Measurements from ENCODE around the gene CASR.

The CASR gene

DNA sequence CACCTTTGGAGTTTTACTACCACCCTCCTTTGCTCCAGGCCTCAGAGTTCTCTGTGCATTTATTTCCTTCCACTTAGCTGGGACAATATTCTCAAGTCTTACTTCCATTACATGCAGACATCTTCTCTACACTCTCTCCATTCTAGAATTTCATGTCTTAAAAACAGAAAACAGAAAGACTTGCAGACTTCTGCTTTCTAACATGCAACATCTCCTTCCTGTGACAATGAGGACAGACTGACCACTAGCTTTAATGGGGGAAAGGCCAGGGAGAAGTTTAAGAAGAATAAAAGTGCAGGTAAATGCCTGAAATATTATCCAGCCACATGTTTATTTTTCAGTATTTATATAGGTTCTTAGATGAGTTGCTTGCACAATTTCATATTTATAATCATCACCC lies 124.5 kb downstream of the CASR start:
- DNase-seq = no peak

DNA sequence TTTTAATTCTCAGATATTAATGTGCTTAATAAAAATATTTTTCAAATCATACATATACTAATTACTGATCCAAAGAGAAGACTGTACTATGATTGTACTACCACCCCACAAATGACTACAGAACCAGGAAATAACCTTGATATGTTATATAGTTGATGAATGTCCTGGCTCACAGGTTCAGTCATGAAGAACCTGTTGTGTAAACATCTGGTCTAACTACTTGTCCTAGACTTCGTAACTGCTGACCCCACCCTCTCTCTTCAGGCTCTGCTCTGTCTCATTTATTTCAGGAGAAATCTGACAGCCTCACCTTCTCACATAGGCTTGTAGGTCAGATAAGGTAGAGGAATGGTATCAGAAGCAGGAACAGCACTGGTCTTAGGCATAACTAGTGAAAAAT lies 126.9 kb downstream of the CASR start:
- DNase-seq = no peak

DNA sequence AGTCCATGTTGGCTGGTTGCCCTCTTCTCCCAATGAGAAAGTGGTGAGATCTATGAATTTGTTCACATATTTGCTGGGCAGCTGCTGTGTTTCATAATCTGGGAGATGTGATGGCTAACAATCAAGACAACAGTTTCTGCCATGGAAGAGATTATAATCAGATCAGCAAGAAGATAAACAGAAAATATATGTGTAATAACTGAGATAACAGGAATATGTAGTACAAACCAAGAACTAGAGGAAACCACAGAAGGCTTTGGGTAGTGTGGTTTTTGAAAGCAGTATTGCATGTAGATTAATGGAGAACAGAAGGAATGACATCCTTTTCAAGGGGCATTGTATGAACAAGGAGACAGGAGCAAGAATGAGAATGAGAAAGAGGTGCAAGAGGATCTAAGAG lies 129.4 kb downstream of the CASR start:
- DNase-seq = no peak

DNA sequence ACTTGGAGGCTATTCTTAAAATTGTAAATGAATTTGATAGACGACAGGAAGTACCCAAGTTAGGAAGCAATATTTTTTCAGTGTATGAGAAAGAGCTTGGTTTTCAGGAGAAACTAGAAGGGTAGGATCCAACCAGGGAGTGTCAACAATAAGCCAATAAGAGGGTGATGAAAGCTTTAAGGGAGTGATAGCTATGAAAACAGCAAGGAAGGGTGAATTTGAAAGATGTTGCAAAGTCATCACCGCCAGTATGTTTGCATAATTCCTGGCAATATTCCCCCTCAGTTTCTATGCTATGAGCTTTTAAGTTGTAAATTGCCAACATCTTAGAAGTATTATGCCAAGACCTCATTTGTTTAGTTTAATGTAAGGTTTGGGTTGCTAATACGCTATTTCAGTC lies 129.8 kb downstream of the CASR start:
- no peak for DNase-seq

DNA sequence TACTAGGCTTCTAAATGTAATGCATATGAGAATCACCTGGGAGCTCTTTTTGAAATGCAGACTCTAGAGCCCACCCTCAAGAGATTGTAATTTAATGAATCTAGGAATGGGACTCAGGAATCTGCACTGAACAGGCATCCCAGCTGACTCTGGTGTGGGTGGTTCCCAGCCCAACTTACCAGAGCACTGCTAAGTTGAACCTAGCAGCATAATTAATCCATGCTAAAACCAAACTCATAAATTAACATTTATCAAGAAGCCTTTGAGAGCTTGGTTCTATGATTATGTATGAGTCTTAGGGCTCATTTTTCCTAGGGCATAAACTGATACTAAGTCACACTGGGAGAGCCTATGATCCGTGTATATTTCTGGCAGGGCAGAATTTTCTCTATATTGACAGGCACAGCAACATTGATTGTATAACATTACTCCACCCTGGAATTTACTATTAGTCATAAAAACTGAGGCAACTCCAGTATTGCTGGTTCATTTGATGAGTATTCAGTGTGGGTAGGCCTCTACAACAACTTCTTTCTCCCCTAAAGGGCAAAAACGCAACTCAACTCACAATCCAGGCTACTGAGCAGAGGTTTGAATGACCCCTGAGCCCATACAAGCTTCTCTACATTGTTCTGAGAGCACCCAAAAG lies 130.9 kb downstream of the CASR start:
- DNase-seq = no peak

DNA sequence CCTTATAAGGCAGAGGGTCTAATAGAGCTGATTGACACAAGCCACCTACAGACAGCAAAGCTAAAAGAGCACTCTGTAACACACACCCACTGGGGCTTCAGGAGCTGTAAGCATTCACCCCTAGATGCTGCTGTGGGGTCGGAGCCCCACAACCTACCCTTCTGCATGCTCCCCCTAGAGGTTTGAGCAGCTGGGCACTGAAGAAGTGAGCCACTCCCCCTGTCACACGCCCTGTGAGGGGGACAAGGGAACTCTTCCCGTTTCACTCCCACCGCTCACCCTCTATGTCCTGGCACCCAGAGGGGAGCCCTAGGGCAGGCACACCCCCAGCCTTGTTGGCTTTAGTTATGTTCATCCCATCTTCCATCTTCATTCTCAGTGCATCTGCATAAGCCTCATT lies 132.2 kb downstream of the CASR start:
- no peak for DNase-seq

DNA sequence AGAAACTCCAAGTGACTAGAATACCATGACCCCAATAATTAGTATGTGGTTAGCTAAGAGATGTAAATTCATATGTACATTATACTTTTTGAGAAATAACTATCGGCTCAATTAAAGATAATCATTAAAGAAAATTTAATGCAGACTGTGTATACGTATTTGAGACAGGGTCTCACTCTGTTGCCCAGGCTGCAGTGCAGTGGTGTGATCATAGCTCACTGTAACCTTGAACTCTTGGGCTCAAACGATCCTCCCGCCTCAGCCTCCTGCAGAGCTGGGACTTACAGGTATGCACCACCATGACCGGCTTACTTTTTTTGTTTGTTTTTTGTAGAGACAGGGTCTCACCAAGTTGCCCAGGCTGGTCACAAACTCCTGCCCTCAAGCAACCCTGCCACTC lies 132.9 kb downstream of the CASR start:
- no peak for DNase-seq

DNA sequence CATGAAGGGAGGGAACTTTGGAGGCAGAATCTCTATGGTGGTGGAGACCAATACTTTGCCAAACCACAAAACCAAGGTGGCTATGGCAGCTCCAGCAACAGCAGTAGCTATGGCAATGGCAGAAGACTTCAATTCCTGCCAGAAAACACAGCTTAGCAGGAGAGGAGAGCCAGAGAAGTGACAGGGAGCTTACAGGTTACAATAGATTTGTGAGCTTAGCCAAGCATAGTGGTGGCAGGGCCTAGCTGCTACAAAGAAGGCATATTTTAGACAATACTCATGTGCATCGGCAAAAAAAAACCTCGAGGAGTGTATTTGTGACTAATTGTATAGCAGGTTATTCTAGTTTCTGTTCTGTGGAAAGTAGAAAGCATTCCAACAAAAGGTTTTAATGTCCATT lies 135.2 kb downstream of the CASR start:
- DNase-seq = no peak

DNA sequence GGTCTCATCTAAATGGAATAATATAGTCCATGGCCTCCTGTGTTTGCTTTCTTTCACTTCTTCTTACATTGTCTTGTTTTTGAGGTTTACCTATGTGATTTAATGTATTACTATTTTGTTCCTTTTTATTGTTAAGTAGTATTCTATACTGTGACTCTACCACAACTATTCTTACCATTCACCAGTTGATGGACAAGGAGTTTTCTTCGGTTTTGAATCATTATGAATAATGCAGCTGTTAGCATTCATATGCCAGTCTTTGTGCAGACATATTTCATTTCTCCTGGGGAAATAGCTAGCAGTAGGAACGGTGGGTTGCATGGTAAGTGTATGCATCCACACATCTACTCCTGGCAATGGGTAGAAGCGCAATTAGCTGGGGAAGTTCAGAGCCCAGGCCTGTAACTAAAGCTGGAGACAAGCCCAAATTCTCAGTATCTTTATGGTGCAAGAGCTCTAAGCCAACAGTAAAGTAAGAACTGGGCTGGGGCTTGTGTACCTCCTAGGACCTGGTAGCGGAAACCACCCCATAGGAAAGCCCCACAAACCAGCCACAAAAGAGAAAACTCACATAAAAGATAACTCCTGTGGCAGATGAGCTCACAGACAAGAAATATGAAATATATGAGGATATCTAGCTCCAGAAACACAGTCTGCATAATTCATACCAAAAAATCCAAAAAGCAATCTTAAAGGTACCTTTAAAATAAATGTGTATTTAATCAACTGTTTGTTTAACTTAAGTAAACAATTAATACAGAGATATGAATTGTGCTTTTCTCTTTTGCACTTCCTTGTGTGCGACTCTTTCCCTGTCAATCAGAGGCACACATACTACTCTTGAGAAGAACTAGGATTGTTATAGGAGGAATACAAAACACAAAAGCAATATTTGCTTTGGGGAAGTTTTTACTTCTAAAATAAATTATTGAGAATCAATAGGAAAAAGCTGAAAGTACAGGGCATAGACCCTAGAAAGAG lies 138.9 kb downstream of the CASR start:
- DNase-seq = no peak

DNA sequence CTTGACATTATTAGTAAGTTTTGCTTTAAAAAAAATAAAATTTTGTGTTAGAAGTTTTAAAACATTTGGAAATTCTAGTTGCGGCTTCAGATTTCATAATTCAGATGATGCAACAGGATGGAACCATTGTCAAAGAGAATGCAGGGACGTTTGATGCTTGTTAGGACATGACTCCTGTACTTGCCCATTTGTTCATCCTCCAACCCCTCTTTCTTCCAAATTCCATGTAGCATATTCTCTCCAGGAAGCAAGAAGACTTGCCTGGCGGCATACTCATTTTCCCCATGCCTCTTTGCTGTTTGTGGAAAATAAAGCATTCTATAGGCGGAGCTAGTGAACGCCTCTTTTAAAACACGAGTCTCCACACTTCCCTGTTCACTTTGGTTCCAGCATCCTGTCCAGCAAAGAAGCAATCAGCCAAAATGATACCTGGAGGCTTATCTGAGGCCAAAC lies 141.4 kb downstream of the CASR start, which contains the start of gene CSTA:
TSS of gene CSTA (plus strand) at position 378 of the 453 bp plus-strand sequence. CDS start at position 423, 45 bp downstream.
- no peak for DNase-seq

DNA sequence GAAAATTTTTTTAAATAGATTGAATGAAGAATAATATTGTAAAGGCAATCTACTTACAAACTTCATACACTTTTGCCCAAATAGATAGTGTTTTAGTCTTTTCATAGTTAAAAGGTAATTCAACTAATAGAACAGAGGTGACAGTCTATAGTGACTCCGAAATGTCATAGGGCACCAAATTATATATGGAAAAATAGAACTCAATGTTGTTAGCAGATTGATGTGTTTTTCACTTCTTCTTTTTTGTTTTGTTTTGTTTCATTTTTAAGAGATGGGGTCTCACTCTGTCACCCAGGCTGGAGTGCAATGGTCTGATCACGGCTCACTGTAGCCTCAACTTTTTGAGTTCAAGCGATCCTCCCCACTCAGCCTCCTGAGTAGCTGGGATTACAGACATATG lies 142.3 kb downstream of the CASR start:
- no peak for DNase-seq

DNA sequence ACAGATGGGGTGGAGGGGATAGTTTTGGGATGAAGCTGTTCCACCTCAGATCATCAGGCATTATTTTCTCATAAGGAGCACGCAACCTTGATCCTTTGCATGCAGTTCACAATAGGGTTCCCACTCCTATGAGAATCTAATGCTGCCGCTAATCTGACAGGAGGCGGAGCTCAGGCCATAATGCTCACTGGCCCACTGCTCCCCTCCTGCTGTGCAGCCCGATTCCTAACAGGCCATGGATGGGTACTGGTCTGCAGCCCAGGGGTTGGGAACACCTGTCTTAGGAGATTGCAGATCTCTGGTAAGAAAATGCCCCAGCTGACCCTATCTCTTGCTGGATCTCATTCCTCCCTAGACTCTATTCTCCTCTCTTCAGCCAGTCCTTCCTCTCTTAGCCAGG lies 148.4 kb downstream of the CASR start:
- no peak for DNase-seq

DNA sequence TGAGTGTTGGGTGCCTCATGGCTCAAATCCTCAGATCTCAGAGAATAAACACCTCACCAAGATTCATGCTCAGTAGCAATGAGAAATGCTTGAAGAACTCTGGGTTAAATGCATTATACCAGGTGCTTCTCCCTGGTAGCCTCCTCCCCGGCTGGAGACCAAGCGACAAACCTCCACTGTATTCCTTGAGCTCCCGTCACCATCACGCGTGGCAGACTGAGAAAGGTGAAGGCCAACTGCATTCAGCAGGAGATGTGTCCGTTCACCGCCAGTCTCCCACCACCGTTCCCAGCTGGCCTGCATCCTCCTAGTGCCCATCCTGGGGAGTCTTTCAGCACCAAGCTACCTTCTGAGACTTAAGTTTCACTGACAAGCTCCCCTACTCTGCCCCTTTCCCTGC lies 149.1 kb downstream of the CASR start:
- DNase-seq = no peak
